Superior temporal gyrus (tissue), 1 donor: ENCODE results near the gene CPOX.
A peak's percentile ranks its signal among the peaks of the same experiment; 100 is the strongest.

Source experiments
- DNase-seq: peaks from one replicate; pipeline ENCODE4 v3.0.0-alpha.2; 2016; ENCODE audit errors: extremely low spot score

CPOX gene

GRCh38 chr3:98596087-98596486 is 2.7 kb upstream of the CPOX start:
- no peak for DNase-seq

GRCh38 chr3:98594628-98595324 is 1.4 kb upstream of the CPOX start:
- DNase-seq = no peak

GRCh38 chr3:98592345-98592935 is 971 bp downstream of the CPOX start:
- peak; percentile 67 for DNase-seq

GRCh38 chr3:98589331-98590036 is 3.9 kb downstream of the CPOX start:
- DNase-seq = peak; percentile 24

GRCh38 chr3:98588065-98588464 is 5.3 kb downstream of the CPOX start:
- DNase-seq = peak; percentile 40

- no peak for DNase-seq
Measured at GRCh38 chr3:98587654-98588053, 5.8 kb downstream of the CPOX start.

- peak; percentile 39 for DNase-seq
Measured at GRCh38 chr3:98584547-98584946, 8.9 kb downstream of the CPOX start.

GRCh38 chr3:98583766-98584165 is 9.6 kb downstream of the CPOX start:
- no peak for DNase-seq

- DNase-seq = peak; percentile 59
Measured at GRCh38 chr3:98582042-98582441, 11.4 kb downstream of the CPOX start.

- DNase-seq = peak; percentile 81
Measured at GRCh38 chr3:98581474-98581873, 11.9 kb downstream of the CPOX start.

GRCh38 chr3:98580401-98581386 is 12.7 kb downstream of the CPOX start:
- peak; percentile 41 for DNase-seq

- no peak for DNase-seq
Measured at GRCh38 chr3:98577178-98577895, 16.1 kb downstream of the CPOX start.

- DNase-seq = no peak
Measured at GRCh38 chr3:98574132-98574531, 19.3 kb downstream of the CPOX start.

- peak; percentile 72 for DNase-seq
Measured at GRCh38 chr3:98573181-98573728, 20.2 kb downstream of the CPOX start.

GRCh38 chr3:98568402-98568801 is 25.0 kb downstream of the CPOX start:
- DNase-seq = no peak

GRCh38 chr3:98567666-98568270 is 25.6 kb downstream of the CPOX start:
- no peak for DNase-seq

GRCh38 chr3:98565843-98566242 is 27.6 kb downstream of the CPOX start:
- no peak for DNase-seq

- DNase-seq = no peak
Measured at GRCh38 chr3:98565237-98565643, 28.2 kb downstream of the CPOX start.

GRCh38 chr3:98564282-98565005 is 29.0 kb downstream of the CPOX start:
- DNase-seq = no peak
